Measurements from ENCODE around the gene PTCH2. TPM values are rescaled to one million over a fixed set of nuclear protein-coding genes. Genes with fewer than 3 reads are reported as not detected.

PTCH2 gene
- total RNA-seq, 1 donor from 2014 or later: not detected

GRCh38 chr1:44874155-44874554, 31.1 kb upstream of the PTCH2 start:
- peaks cover 24 to 38% of the 10 kb centered on the region in 2 donors for H3K36me3 ChIP-seq
- H3K4me3 ChIP-seq: no peak overlapping the region
- no peaks in the 10 kb centered on the region for H3K27me3 ChIP-seq
- TF ChIP-seq, protein P1, sequence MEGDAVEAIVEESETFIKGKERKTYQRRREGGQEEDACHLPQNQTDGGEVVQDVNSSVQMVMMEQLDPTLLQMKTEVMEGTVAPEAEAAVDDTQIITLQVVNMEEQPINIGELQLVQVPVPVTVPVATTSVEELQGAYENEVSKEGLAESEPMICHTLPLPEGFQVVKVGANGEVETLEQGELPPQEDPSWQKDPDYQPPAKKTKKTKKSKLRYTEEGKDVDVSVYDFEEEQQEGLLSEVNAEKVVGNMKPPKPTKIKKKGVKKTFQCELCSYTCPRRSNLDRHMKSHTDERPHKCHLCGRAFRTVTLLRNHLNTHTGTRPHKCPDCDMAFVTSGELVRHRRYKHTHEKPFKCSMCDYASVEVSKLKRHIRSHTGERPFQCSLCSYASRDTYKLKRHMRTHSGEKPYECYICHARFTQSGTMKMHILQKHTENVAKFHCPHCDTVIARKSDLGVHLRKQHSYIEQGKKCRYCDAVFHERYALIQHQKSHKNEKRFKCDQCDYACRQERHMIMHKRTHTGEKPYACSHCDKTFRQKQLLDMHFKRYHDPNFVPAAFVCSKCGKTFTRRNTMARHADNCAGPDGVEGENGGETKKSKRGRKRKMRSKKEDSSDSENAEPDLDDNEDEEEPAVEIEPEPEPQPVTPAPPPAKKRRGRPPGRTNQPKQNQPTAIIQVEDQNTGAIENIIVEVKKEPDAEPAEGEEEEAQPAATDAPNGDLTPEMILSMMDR (IDR thresholded peaks at IDR 0.05): no peak
- no peaks in the 10 kb centered on the region for H3K4me1 ChIP-seq
- no peak for DNase-seq (ENCODE audit: low spot score in 2 of 2)
- H3K9me3 ChIP-seq: no peaks in the 10 kb centered on the region
- no peak overlapping the region for H3K27ac ChIP-seq
- intact Hi-C loops (cut with DNase I): no loop called here

DNA sequence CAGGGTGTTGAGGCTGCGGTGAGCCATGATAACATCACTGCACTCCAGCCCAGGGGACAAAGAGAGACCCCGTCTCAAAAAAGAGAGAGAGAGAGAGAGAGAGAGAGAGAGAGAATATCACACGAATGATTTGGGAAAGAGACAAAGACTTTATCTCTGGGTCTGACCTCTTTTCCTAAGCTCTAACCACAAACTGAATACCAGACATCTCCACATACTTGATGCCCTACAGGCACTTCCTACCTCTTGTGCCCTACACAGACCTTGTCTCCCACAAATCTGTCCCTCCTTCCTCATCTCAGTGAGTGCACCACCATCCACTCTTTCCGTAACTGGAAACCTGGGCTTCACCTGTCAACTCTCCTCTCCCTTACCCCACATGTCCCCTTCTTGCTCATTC, 27.0 kb upstream of the PTCH2 start:
- H3K27ac ChIP-seq: no peak overlapping the region
- peaks cover 20 to 29% of the 10 kb centered on the region in 2 donors for H3K36me3 ChIP-seq
- H3K27me3 ChIP-seq: no peaks in the 10 kb centered on the region
- TF ChIP-seq, protein P1 (IDR thresholded peaks at IDR 0.05): no peak
- H3K9me3 ChIP-seq: no peaks in the 10 kb centered on the region
- H3K4me3 ChIP-seq: no peak overlapping the region
- no peaks in the 10 kb centered on the region for H3K4me1 ChIP-seq
- DNase-seq (ENCODE audit: low spot score in 2 of 2): no peak
- intact Hi-C loops (cut with DNase I): no loop called here

- TF ChIP-seq, protein P1 (IDR thresholded peaks at IDR 0.05): no peak
- H3K36me3 ChIP-seq: peaks cover 14 to 22% of the 10 kb centered on the region in 2 donors
- H3K27me3 ChIP-seq: no peaks in the 10 kb centered on the region
Measured at GRCh38 chr1:44867801-44868200, 24.7 kb upstream of the PTCH2 start.

DNA sequence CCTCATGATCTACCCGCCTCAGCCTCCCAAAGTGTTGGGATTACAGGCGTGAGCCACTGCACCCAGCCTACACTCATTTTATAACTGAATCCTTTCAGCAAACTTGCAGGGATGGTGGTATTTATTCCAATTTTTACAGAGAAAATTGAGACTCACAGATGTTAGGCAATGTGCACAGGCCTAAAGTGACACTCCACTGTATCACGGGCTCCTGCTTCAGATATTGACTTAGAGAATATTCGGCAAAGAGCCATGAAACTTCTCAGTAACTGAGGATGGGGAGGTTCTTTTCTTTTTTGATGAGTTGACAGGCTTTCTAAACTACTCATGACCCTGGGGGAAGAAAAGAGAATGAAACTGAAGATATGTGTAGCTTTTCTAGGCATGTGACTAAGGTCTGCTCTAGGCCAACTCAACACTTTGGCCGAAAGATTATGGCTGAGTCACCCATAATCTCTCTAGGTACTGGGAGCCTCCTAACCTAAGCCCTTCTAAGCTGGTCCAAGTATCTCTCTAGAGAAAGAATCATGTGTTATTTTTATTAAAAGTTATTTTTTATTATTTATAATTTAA, 19.9 kb upstream of the PTCH2 start:
- H3K4me3 ChIP-seq: no peak overlapping the region
- TF ChIP-seq, protein P1 (IDR thresholded peaks at IDR 0.05): no peak
- no peaks in the 10 kb centered on the region for H3K27me3 ChIP-seq
- peaks cover 4 to 5% of the 10 kb centered on the region in 2 donors for H3K36me3 ChIP-seq
- DNase-seq (ENCODE audit: low spot score in 2 of 2): no peak
- no peaks in the 10 kb centered on the region for H3K9me3 ChIP-seq
- intact Hi-C loops (cut with DNase I): no loop called here
- H3K27ac ChIP-seq: no peak overlapping the region
- no peaks in the 10 kb centered on the region for H3K4me1 ChIP-seq

More at GRCh38 chr1:44867801-44868200, 24.7 kb upstream of the PTCH2 start:
- Histone ChIP-seq H3K4me3 (no peak overlapping the region), H3K9me3 (no peaks in the 10 kb centered on the region), H3K27ac (no peak overlapping the region), H3K4me1 (no peaks in the 10 kb centered on the region)
- intact Hi-C loops (cut with DNase I): no loop called here
- DNase-seq (ENCODE audit: low spot score in 2 of 2): no peak

- H3K36me3 ChIP-seq: peaks cover 0 to 9% of the 10 kb centered on the region in 2 donors
- no peaks in the 10 kb centered on the region for H3K9me3 ChIP-seq
- H3K4me1 ChIP-seq: no peaks in the 10 kb centered on the region
- intact Hi-C loops (cut with DNase I): no loop called here
- H3K27ac ChIP-seq: peak overlapping the region in 1 of 2 donors; percentile 7
- no peak overlapping the region for H3K4me3 ChIP-seq
- no peaks in the 10 kb centered on the region for H3K27me3 ChIP-seq
- TF ChIP-seq, protein P1 (IDR thresholded peaks at IDR 0.05): no peak
- DNase-seq (ENCODE audit: low spot score in 2 of 2): no peak
Measured at GRCh38 chr1:44860891-44861425, 17.9 kb upstream of the PTCH2 start.

Measured in ascending aorta (tissue), 2 donors.